Caki2 (cell line): ENCODE measurements around the gene DOCK2. TPM values are rescaled to one million over a fixed set of nuclear protein-coding genes. Genes with fewer than 3 reads are reported as not detected.

Experiments
- DNase-seq: peaks from one replicate; pipeline ENCODE4 v3.0.0-alpha.2; 2015; ENCODE audit warnings: low read depth
- in situ Hi-C: cut with HindIII; loops from 2 replicates; pipeline ENCODE4 v1.10.0; 2016; ENCODE audit warnings: low sequenced_read_pairs, low pct_unique_long_range_greater_than_20kb, mixed read lengths
- total RNA-seq: library from RNA; depleted of rRNA; stranded (reverse); fragments of >200 nt; shearing (Covaris generic); gene quantifications from 2 replicates; pipeline ENCODE4 v1.2.3, GENCODE V29; 2014; ENCODE audit warnings: low replicate concordance

Gene DOCK2
- total RNA-seq, 1 experiment from 2014 or later = 40.4 TPM

GRCh38 chr5:169860585-169860984 lies 223.5 kb downstream of the DOCK2 start:
- no peak for DNase-seq
- in situ Hi-C loops = no loop called here

- in situ Hi-C loops = no loop called here
Observed at GRCh38 chr5:169861433-169861832, 224.4 kb downstream of the DOCK2 start.

GRCh38 chr5:169861934-169862333 lies 224.9 kb downstream of the DOCK2 start:
- in situ Hi-C loops = no loop called here
- DNase-seq = no peak

More at GRCh38 chr5:169861433-169861832, 224.4 kb downstream of the DOCK2 start:
- DNase-seq = no peak

- DNase-seq = no peak
- in situ Hi-C loops = no loop called here
Observed at GRCh38 chr5:169862391-169862811, 225.3 kb downstream of the DOCK2 start.

- in situ Hi-C loops = no loop called here
- DNase-seq = no peak
Observed at GRCh38 chr5:169864483-169864882, 227.4 kb downstream of the DOCK2 start.

- DNase-seq = no peak
- in situ Hi-C loops = no loop called here
Observed at GRCh38 chr5:169867347-169867746, 230.3 kb downstream of the DOCK2 start.

- in situ Hi-C loops = no loop called here
- DNase-seq = no peak
Observed at GRCh38 chr5:169869066-169869465, 232.0 kb downstream of the DOCK2 start.

- in situ Hi-C loops = no loop called here
- no peak for DNase-seq
Observed at GRCh38 chr5:169870211-169870610, 233.1 kb downstream of the DOCK2 start.

- no peak for DNase-seq
- in situ Hi-C loops = no loop called here
Observed at GRCh38 chr5:169871826-169872490, 234.9 kb downstream of the DOCK2 start.

- in situ Hi-C loops = no loop called here
- DNase-seq = no peak
Observed at GRCh38 chr5:169873642-169874041, 236.6 kb downstream of the DOCK2 start.

- DNase-seq = no peak
- in situ Hi-C loops = no loop called here
Observed at GRCh38 chr5:169874621-169875020, 237.5 kb downstream of the DOCK2 start.

GRCh38 chr5:169875091-169875728 lies 238.1 kb downstream of the DOCK2 start:
- in situ Hi-C loops = no loop called here
- no peak for DNase-seq

- in situ Hi-C loops = no loop called here
Observed at GRCh38 chr5:169875731-169876130, 238.7 kb downstream of the DOCK2 start.

GRCh38 chr5:169876386-169876785 lies 239.3 kb downstream of the DOCK2 start:
- no peak for DNase-seq
- in situ Hi-C loops = no loop called here

More at GRCh38 chr5:169875731-169876130, 238.7 kb downstream of the DOCK2 start:
- no peak for DNase-seq

- no peak for DNase-seq
- in situ Hi-C loops = no loop called here
Observed at GRCh38 chr5:169880012-169880663, 243.1 kb downstream of the DOCK2 start.

- DNase-seq = no peak
- in situ Hi-C loops = no loop called here
Observed at GRCh38 chr5:169880785-169881184, 243.7 kb downstream of the DOCK2 start.

- in situ Hi-C loops = no loop called here
- no peak for DNase-seq
Observed at GRCh38 chr5:169881702-169882303, 244.7 kb downstream of the DOCK2 start.

GRCh38 chr5:169886033-169886432 lies 249.0 kb downstream of the DOCK2 start:
- in situ Hi-C loops = no loop called here
- DNase-seq = no peak

- in situ Hi-C loops = no loop called here
- no peak for DNase-seq
Observed at GRCh38 chr5:169886677-169887076, 249.6 kb downstream of the DOCK2 start.
